ENCODE data around the gene ZCCHC7. TPM values are rescaled to one million over a fixed set of nuclear protein-coding genes. Genes with fewer than 3 reads are reported as not detected.
A peak's percentile ranks its signal among the peaks of the same experiment; 100 is the strongest.

Gene ZCCHC7
- total and polyA plus RNA-seq, 9 of the 15 experiments (the other 6 are each of a cell fraction or from before 2014, with no cell fraction given): 34.1 to 68.9 (median 48.8) TPM

DNA sequence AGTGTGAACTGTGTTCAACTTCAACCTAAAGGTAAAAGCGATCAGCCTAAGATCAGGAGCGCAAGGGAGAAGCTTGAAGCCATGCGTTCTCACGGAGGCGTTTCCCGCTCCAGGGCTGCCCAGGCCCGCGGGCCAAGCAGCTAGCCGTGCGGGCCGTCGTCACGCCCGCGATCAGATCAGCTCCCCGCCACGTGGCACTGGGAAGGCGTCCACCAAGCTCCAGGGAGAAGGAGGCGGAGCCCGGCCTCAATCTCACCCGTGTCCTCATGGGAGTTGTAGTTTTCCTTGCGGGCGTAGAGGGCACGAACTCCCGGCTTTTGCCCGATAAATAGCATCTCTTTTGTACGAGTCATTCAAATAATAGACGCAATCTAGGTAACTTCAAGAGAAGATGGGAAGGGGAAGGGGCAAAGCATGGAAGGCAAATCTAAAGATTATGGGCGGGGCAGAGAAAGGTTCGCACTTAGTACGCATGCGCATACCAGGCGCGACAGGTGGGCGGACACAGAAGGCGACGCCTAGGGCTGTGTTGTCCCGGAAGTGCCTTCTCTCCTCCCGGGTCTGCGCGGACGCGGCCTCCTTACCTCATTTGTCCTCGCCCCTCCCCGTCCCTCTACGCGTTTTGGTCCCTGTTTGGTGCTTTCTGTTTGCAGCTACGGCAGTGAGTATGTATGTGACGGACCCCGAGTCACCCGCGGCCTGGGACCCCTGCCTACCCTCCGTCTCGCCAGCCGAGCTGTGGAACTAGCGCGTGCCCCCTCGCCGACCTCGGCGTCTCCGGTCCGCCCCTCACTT is 40.8 kb upstream of the ZCCHC7 start (continued):
- no peak for TF ChIP-seq ETV6 (IDR thresholded peaks at IDR 0.05; ENCODE audit: borderline replicate concordance in 1 of 2, low read depth in 2 of 2, low read length in 1 of 2)
- TF ChIP-seq ETV6 (CRISPR knock-in tag; IDR thresholded peaks at IDR 0.05; ENCODE audit: borderline replicate concordance): 0 out of 2 replicates have a peak, but pooled peaks have one; percentile 53
- TF ChIP-seq SIX5 (IDR thresholded peaks at IDR 0.05; ENCODE audit: borderline replicate concordance in 1 of 2, insufficient read depth in 1 of 2, low read depth in 1 of 2, low read length in 2 of 2): peak; percentile 42 to 55
- peak; percentile 40; the same call in 1 of the 2 replicates for TF ChIP-seq MBD2 (IDR thresholded peaks at IDR 0.05; ENCODE audit: borderline replicate concordance, low read depth)
- no peak for TF ChIP-seq POLR2B (IDR thresholded peaks at IDR 0.05; ENCODE audit: low read depth, partially characterized antibody)
- TF ChIP-seq, protein P1, sequence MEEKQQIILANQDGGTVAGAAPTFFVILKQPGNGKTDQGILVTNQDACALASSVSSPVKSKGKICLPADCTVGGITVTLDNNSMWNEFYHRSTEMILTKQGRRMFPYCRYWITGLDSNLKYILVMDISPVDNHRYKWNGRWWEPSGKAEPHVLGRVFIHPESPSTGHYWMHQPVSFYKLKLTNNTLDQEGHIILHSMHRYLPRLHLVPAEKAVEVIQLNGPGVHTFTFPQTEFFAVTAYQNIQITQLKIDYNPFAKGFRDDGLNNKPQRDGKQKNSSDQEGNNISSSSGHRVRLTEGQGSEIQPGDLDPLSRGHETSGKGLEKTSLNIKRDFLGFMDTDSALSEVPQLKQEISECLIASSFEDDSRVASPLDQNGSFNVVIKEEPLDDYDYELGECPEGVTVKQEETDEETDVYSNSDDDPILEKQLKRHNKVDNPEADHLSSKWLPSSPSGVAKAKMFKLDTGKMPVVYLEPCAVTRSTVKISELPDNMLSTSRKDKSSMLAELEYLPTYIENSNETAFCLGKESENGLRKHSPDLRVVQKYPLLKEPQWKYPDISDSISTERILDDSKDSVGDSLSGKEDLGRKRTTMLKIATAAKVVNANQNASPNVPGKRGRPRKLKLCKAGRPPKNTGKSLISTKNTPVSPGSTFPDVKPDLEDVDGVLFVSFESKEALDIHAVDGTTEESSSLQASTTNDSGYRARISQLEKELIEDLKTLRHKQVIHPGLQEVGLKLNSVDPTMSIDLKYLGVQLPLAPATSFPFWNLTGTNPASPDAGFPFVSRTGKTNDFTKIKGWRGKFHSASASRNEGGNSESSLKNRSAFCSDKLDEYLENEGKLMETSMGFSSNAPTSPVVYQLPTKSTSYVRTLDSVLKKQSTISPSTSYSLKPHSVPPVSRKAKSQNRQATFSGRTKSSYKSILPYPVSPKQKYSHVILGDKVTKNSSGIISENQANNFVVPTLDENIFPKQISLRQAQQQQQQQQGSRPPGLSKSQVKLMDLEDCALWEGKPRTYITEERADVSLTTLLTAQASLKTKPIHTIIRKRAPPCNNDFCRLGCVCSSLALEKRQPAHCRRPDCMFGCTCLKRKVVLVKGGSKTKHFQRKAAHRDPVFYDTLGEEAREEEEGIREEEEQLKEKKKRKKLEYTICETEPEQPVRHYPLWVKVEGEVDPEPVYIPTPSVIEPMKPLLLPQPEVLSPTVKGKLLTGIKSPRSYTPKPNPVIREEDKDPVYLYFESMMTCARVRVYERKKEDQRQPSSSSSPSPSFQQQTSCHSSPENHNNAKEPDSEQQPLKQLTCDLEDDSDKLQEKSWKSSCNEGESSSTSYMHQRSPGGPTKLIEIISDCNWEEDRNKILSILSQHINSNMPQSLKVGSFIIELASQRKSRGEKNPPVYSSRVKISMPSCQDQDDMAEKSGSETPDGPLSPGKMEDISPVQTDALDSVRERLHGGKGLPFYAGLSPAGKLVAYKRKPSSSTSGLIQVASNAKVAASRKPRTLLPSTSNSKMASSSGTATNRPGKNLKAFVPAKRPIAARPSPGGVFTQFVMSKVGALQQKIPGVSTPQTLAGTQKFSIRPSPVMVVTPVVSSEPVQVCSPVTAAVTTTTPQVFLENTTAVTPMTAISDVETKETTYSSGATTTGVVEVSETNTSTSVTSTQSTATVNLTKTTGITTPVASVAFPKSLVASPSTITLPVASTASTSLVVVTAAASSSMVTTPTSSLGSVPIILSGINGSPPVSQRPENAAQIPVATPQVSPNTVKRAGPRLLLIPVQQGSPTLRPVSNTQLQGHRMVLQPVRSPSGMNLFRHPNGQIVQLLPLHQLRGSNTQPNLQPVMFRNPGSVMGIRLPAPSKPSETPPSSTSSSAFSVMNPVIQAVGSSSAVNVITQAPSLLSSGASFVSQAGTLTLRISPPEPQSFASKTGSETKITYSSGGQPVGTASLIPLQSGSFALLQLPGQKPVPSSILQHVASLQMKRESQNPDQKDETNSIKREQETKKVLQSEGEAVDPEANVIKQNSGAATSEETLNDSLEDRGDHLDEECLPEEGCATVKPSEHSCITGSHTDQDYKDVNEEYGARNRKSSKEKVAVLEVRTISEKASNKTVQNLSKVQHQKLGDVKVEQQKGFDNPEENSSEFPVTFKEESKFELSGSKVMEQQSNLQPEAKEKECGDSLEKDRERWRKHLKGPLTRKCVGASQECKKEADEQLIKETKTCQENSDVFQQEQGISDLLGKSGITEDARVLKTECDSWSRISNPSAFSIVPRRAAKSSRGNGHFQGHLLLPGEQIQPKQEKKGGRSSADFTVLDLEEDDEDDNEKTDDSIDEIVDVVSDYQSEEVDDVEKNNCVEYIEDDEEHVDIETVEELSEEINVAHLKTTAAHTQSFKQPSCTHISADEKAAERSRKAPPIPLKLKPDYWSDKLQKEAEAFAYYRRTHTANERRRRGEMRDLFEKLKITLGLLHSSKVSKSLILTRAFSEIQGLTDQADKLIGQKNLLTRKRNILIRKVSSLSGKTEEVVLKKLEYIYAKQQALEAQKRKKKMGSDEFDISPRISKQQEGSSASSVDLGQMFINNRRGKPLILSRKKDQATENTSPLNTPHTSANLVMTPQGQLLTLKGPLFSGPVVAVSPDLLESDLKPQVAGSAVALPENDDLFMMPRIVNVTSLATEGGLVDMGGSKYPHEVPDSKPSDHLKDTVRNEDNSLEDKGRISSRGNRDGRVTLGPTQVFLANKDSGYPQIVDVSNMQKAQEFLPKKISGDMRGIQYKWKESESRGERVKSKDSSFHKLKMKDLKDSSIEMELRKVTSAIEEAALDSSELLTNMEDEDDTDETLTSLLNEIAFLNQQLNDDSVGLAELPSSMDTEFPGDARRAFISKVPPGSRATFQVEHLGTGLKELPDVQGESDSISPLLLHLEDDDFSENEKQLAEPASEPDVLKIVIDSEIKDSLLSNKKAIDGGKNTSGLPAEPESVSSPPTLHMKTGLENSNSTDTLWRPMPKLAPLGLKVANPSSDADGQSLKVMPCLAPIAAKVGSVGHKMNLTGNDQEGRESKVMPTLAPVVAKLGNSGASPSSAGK (IDR thresholded peaks at IDR 0.05): peak; percentile 100
- TF ChIP-seq TCF3 (CRISPR knock-in tag; IDR thresholded peaks at IDR 0.05): 0 out of 2 replicates have a peak, but pooled peaks have one; percentile 18
- TF ChIP-seq, protein P2, sequence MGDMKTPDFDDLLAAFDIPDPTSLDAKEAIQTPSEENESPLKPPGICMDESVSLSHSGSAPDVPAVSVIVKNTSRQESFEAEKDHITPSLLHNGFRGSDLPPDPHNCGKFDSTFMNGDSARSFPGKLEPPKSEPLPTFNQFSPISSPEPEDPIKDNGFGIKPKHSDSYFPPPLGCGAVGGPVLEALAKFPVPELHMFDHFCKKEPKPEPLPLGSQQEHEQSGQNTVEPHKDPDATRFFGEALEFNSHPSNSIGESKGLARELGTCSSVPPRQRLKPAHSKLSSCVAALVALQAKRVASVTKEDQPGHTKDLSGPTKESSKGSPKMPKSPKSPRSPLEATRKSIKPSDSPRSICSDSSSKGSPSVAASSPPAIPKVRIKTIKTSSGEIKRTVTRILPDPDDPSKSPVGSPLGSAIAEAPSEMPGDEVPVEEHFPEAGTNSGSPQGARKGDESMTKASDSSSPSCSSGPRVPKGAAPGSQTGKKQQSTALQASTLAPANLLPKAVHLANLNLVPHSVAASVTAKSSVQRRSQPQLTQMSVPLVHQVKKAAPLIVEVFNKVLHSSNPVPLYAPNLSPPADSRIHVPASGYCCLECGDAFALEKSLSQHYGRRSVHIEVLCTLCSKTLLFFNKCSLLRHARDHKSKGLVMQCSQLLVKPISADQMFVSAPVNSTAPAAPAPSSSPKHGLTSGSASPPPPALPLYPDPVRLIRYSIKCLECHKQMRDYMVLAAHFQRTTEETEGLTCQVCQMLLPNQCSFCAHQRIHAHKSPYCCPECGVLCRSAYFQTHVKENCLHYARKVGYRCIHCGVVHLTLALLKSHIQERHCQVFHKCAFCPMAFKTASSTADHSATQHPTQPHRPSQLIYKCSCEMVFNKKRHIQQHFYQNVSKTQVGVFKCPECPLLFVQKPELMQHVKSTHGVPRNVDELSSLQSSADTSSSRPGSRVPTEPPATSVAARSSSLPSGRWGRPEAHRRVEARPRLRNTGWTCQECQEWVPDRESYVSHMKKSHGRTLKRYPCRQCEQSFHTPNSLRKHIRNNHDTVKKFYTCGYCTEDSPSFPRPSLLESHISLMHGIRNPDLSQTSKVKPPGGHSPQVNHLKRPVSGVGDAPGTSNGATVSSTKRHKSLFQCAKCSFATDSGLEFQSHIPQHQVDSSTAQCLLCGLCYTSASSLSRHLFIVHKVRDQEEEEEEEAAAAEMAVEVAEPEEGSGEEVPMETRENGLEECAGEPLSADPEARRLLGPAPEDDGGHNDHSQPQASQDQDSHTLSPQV (IDR thresholded peaks at IDR 0.05): peak; percentile 93
- no peak for TF ChIP-seq FOXM1 (IDR thresholded peaks at IDR 0.05; ENCODE audit: low read depth)
- TF ChIP-seq FOXM1 (CRISPR knock-in tag; IDR thresholded peaks at IDR 0.05; ENCODE audit: low read depth): 0 out of 2 replicates have a peak, but pooled peaks have one; percentile 49
